HG02970 (cell line): ENCODE data around the gene GRIN3A.

Source experiments
- ATAC-seq: cut with Tn5 transposase; IDR thresholded peaks from one replicate; pipeline ENCODE4 v1.9.1; 2021; ENCODE audit warnings: mild to moderate bottlenecking, moderate library complexity, moderate number of reproducible peaks; ENCODE audit not compliant: unreplicated experiment, low FRiP score

Gene GRIN3A

GRCh38 chr9:101706261-101706798 lies 32.1 kb downstream of the GRIN3A start:
- no peak for ATAC-seq

- ATAC-seq = no peak
Observed at GRCh38 chr9:101705135-101705661, 33.2 kb downstream of the GRIN3A start.

- ATAC-seq = no peak
Observed at GRCh38 chr9:101702257-101702656, 36.2 kb downstream of the GRIN3A start.

GRCh38 chr9:101693546-101694336 lies 44.7 kb downstream of the GRIN3A start:
- ATAC-seq = no peak

GRCh38 chr9:101691657-101692056 lies 46.8 kb downstream of the GRIN3A start:
- ATAC-seq = no peak

GRCh38 chr9:101689039-101689438 lies 49.4 kb downstream of the GRIN3A start:
- ATAC-seq = no peak

GRCh38 chr9:101684665-101685064 lies 53.8 kb downstream of the GRIN3A start:
- no peak for ATAC-seq

GRCh38 chr9:101683236-101683635 lies 55.2 kb downstream of the GRIN3A start:
- ATAC-seq = no peak

- ATAC-seq = no peak
Observed at GRCh38 chr9:101677861-101678260, 60.6 kb downstream of the GRIN3A start.

- no peak for ATAC-seq
Observed at GRCh38 chr9:101675341-101675740, 63.1 kb downstream of the GRIN3A start.

GRCh38 chr9:101674165-101674564 lies 64.3 kb downstream of the GRIN3A start:
- no peak for ATAC-seq

- ATAC-seq = no peak
Observed at GRCh38 chr9:101673642-101674041, 64.8 kb downstream of the GRIN3A start.

GRCh38 chr9:101671567-101671966 lies 66.9 kb downstream of the GRIN3A start:
- no peak for ATAC-seq

- no peak for ATAC-seq
Observed at GRCh38 chr9:101668421-101668820, 70.0 kb downstream of the GRIN3A start.

GRCh38 chr9:101664453-101664852 lies 74.0 kb downstream of the GRIN3A start:
- ATAC-seq = no peak

GRCh38 chr9:101652601-101653175 lies 85.8 kb downstream of the GRIN3A start:
- no peak for ATAC-seq

GRCh38 chr9:101650142-101650541 lies 88.3 kb downstream of the GRIN3A start:
- ATAC-seq = peak; percentile 82

- no peak for ATAC-seq
Observed at GRCh38 chr9:101648493-101648892, 90.0 kb downstream of the GRIN3A start.

- ATAC-seq = no peak
Observed at GRCh38 chr9:101639785-101640665, 98.4 kb downstream of the GRIN3A start.

GRCh38 chr9:101639311-101639710 lies 99.1 kb downstream of the GRIN3A start:
- no peak for ATAC-seq

GRCh38 chr9:101636247-101636646 lies 102.2 kb downstream of the GRIN3A start:
- no peak for ATAC-seq
